K562 treated with DMSO at 1 percent for 12 hours (cell line): ENCODE data around the gene PPP1R14C. TPM values are rescaled to one million over a fixed set of nuclear protein-coding genes. Genes with fewer than 3 reads are reported as not detected.

Experiments used
- total RNA-seq: library from RNA; unstranded; fragments of 300-600 nt; gene quantifications from 2 replicates; pipeline ENCODE4 v1.2.3, GENCODE V29; 2022; ENCODE audit not compliant: insufficient read depth

Gene PPP1R14C, protein sequence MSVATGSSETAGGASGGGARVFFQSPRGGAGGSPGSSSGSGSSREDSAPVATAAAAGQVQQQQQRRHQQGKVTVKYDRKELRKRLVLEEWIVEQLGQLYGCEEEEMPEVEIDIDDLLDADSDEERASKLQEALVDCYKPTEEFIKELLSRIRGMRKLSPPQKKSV
- 5.5 and 7.3 TPM in 2 replicates for total RNA-seq

GRCh38 chr6:150142670-150143515, at the start of gene PPP1R14C:
PPP1R14C (plus strand) TSS chr6:150143044; CDS start chr6:150143193, 149 bp downstream.

Other genes with a start within 250 kb of the PPP1R14C start
- not detected in 2 replicates for gene RAET1E, start 244.9 kb upstream of the PPP1R14C start, total RNA-seq
- gene RAET1G, start 219.9 kb upstream of the PPP1R14C start, total RNA-seq: not detected in 2 replicates
- 12.3 and 16.6 TPM in 2 replicates for gene ULBP2, start 201.0 kb upstream of the PPP1R14C start, total RNA-seq
- gene ULBP1, start 179.1 kb upstream of the PPP1R14C start, total RNA-seq: 4.0 and 10.6 TPM in 2 replicates
- not detected in 2 replicates for gene RAET1L, start 117.5 kb upstream of the PPP1R14C start, total RNA-seq
- gene ULBP3, start 73.9 kb upstream of the PPP1R14C start, total RNA-seq: not detected in 2 replicates
- gene IYD, start 226.0 kb downstream of the PPP1R14C start, total RNA-seq: not detected in 2 replicates